Measurements from ENCODE around the gene TFRC.
"Not testable (repeated sequence)": the region's sequence is repeated elsewhere in the genome, so short reads cannot be mapped to it uniquely, and the experiment has no call there.

Gene TFRC

DNA sequence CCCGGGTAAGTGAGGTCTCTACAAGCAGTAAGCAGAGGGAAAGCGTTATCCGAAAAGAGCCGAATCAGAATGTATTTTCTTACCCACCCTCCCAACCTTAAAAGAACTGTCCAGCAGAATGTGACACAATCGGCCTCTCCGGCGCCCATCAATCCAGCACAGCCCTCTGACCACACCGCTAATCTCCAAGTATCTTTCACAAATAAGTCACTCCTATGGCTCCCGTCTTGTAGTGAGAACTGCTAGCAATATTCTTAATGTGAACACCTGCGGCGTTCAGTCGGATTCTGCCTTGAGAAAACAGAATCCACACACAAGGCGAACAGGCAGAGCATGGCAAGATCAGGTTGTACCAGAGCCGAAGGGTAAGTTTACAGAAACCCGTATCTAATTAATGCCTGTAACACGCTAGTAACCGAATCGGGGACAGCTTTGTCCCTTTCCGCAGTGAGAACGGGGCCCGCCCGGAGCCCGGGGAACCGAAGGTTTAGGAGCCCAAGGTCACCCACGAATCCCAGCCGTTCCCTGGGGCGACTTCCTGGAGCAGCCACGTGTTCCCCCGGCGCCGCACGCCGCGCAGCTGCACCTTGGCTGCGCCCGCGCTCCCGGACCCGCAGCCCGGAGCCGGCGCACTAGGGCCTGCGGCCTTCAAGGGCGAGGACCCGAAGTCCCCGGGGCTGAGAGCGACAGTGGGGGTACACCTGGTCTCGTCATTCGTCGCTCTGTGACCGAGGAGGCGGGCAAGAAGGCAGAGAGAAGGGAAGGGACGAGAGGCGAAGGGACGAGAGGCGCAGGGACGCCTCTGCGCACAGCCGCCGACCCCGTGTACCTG, 672 bp downstream of the TFRC start:
- DNase-seq = peak; percentile 43

- not testable (repeated sequence) for DNase-seq
These were observed 1.6 kb downstream of the TFRC start for GRCh38 chr3:196080101-196080846.

- DNase-seq = no peak
These were observed 2.2 kb downstream of the TFRC start for GRCh38 chr3:196079682-196080081.

GRCh38 chr3:196075013-196075412, 6.9 kb downstream of the TFRC start:
- no peak for DNase-seq

DNA sequence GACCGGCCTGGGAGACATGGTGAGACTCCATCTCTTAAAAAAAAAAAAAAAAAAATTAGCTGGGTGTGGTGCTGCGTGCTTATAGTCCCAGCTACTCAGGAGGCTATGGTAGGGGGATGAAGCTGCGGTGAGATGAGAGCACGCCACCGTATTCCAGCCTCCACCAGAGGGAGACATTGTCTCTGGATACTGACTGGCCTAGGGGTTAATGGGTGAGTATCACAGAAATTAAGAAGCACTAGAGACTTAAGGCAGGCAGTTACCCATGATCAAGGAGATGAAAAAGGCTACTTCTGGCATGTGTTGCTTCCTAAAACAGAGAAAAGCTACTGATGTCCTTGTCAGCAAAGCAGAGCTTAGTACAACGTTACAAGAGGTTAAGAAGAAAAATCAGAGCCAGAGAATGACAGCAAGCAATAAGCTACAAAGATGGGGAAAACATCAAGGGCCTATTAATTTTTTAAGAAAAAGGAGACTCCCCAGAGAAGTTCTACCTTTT, 8.6 kb downstream of the TFRC start:
- peak; percentile 36 for DNase-seq

DNA sequence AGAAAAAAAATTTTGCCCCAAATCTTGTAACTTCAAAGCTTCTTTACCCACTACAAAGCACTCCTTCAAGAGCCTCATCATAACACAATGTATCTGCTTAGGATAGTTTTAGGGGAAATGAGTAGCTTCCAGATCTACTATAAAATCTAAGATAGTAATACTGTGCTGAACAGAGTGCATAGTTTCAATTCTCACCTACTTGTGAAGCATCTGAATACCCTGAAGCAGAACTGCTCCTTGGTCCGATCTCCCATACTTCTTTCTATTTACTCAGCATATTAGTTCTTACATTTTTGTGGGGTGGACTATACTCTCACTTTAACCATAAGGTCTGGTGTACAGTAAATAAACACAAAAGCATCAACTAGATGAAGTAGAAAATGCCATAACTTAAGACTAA, 9.6 kb downstream of the TFRC start:
- DNase-seq = no peak

- not testable (repeated sequence) for DNase-seq
These were observed 13.1 kb downstream of the TFRC start for GRCh38 chr3:196068812-196069211.

DNA sequence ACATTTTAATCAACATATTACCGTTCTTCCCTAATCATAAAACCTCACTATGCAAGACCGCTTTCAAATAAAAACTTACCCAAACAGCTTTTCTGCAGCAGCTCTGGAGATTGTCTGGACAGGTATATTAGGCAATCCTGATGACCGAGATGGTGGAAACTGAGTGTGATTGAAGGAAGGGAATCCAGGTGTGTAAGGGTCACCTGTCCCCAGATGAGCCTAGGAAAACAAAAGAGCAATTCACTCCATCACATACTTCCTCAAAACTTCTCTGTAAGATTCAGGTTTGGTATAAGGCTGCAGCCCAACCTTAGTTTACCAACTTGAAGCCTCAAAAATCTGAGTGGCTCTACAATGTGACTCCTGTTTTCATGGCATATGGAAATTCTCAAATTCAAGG, 14.5 kb downstream of the TFRC start:
- no peak for DNase-seq

DNA sequence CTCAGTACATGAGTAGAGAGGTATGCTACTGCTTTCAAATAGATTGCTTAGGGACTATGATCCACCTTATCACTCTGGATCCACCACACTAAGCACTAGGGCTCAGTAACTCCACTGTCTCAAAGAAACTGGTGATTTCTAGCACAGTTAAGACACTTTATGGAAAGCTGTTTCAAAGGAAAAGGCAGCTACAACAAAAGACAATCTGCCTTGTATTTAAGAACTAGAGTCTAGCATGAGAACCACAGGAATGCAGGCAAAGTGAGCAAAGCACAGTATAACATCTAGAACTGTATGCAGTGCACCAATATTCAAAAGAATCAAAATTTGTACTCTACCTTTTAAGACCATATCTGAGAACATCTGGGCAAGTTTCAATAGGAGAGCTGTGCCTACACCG, 17.9 kb downstream of the TFRC start:
- no peak for DNase-seq

DNA sequence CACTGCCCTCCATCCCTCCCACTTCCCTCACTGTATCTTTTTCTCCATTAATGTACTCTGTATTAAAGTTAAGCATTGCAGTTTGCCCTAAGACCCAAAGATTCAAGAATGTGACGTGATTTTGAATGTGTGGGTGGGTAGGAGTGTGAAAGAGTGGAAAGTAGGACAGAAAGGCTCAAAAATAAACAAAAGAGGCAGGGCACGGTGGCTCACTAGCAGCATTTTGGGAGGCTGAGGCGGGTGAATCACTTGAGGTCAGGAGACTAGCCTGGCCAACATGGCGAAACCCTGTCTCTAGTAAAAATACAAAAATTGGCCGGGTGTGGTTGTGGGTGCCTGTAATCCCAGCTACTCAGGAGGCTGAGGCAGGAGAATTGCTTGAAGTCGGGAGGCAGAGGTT, 18.4 kb downstream of the TFRC start:
- DNase-seq = no peak

DNA sequence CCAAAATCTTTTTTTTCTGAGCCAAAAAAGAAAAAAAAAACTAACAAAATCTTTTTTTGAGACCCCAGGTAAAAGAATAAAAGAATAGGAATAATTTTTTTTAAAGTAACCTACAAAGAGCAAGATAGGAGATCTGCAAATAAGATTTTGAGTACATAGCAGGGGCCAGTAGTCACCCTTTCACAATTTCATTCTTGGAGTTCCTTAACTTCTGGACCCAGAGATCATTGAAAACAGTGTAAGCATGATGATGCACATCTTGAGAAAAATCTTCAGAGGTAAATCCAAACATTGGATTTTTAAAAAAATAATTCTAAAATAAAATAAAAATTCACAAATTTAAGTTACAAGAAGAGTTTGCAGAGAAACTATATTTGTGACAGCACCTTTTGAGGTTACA, 18.8 kb downstream of the TFRC start:
- no peak for DNase-seq

DNA sequence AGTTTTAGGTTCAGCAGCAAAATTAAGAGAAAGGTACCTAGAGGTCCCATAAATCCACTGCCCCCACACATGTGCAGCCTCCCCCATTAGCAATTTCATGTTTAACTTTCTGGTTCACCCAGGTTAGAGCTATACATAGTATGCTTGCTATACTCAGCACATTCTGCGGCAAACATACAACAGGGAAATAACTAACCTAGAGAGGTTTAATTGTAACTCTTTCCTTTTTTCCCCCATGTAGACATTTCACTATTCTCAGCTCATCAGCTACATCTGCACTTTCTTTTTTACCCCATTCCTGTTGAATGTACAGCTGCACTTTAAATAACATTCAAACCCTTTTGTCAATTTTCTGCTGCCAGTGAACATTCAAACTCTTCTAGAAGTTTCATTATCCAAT, 21.1 kb downstream of the TFRC start:
- DNase-seq = no peak

GRCh38 chr3:196057760-196058331, 24.0 kb downstream of the TFRC start:
- no peak for DNase-seq

DNA sequence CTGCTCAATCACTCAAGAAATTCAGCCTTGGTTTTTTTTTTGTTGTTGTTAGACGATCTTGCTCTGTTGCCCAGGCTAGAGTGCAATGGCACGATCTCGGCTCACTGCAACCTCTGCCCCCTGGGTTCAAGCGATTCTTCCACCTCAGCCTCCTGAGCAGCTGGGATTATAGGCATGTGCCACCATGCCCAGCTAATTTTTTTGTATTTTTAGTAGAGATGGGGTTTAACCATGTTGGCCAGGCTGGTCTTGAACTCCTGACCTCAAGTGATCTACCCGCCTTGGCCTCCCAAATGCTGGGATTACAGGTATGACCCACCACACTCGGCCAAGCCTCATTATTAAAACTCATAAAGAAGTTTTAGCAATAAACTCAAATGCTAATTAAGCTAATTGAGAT, 25.5 kb downstream of the TFRC start:
- DNase-seq = not testable (repeated sequence)

GRCh38 chr3:196055683-196056270, 26.1 kb downstream of the TFRC start:
- DNase-seq = no peak

GRCh38 chr3:196055240-196055639, 26.6 kb downstream of the TFRC start:
- DNase-seq = no peak

DNA sequence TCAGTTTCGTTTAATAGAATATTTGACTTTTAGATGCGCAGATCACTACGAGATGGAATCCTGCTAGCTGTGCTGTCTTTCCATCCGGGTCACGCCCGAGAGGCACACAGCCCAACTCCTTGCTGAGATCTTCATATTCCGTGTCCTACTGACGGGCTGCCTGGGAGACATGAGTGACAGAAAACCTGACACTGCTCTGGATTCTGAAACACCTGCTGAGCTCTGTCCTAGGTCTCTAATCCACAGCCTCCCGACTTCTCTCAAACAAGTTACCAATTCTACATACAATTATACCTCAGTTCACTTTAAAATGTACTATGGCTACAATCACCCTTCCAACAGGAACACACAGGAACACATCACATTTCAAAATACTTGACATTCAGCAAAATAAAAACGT, 27.2 kb downstream of the TFRC start:
- DNase-seq = no peak

- no peak for DNase-seq
These were observed 28.4 kb downstream of the TFRC start for GRCh38 chr3:196053487-196053886.

GRCh38 chr3:196051282-196052076, 30.4 kb downstream of the TFRC start:
- no peak for DNase-seq

DNA sequence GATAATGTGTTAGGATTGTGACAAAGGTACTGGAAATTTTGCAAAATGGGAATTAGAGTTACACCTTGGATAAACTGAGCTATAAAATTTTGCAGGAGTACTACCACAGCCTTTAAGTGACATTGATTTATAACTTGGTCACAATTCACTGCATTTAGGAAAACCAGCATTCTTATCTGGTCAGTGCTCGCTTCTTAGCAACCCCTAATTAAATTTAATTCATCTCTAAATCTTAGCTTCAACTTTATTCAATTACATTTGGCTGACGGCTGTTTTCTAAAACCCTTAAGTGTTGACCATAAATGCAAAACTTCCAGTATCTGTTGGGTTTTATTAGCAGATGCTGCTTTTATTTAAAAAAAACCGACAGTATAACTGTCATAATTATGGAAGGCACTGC, 31.3 kb downstream of the TFRC start:
- no peak for DNase-seq

DNA sequence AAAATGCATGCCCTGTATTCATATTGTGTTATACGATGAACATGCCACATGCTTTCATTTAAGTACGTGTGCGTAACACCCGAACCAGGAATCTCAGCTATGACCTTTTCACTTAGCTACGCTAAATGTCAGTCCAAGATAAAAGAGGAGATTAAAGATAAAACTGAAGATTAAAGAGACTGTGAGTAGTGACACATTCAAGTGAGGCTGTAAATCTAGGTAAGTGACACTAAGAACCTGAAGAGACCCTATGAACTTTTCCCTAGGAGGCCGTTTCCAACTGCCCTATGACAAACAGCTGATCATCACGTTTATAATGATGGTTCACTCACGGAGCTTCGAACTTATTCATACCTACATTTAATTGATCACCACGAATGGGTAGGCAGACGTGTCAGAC, 32.2 kb downstream of the TFRC start:
- no peak for DNase-seq

GRCh38 chr3:196048922-196049598, 32.8 kb downstream of the TFRC start:
- DNase-seq = no peak

Measured in NCI-H1092 (cell line).